HUES64 (cell line): ENCODE results near the gene CEP120.

ENCODE experiments used
- H3K27ac ChIP-seq: 2 replicates; pipeline ENCODE4 v1.7.0; 2013; ENCODE audit warnings: low read depth, low read length, inconsistent platforms
- H3K27me3 ChIP-seq: 2 replicates; pipeline ENCODE4 v1.6.1; 2013; ENCODE audit warnings: mild to moderate bottlenecking, low read length; ENCODE audit not compliant: insufficient read depth
- H3K36me3 ChIP-seq: 2 replicates; pipeline ENCODE4 v1.6.1; 2013; ENCODE audit warnings: mild to moderate bottlenecking, low read length; ENCODE audit not compliant: insufficient read depth
- H3K4me1 ChIP-seq: 2 replicates; pipeline ENCODE4 v1.6.1; 2013; ENCODE audit warnings: mild to moderate bottlenecking, low read length, moderate library complexity; ENCODE audit not compliant: insufficient read depth
- H3K4me3 ChIP-seq: 2 replicates; pipeline ENCODE4 v1.5.1; 2013; ENCODE audit warnings: mild to moderate bottlenecking, low read length, moderate library complexity
- H3K9ac ChIP-seq: 2 replicates; pipeline ENCODE4 v1.6.1; 2013; ENCODE audit warnings: mild to moderate bottlenecking, low read depth, low read length
- H3K9me3 ChIP-seq: 2 replicates; pipeline ENCODE4 v1.6.1; 2013; ENCODE audit warnings: low read depth, low read length; ENCODE audit not compliant: insufficient read depth
- whole genome bisulfite sequencing: fragments of 150-250, 120-280 bp; methylation state at CpG from one replicate; pipeline ENCODE4 v1.1.7; 2013; ENCODE audit warnings: missing lambda C conversion rate; 5-methylcytosine and 5-hydroxymethylcytosine counted together

CEP120 gene

DNA sequence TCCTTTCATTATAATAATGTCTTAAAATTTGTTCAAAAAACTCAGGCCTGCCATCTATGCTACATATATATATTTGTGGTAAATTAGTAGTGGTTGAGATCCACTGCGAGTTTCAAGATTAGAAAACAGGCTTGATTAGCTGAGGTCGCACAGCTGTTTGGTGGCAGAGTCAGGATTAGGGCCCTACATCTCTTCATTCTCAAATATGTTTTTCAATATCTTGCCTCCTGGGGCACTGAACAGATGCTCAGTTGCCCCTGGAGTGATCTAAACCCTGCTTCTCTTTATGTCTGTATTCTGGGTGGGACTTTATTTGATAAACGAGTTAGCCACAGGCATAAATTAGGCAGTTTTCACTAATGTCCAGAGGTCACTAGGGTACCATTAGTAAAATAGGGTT, 27.8 kb upstream of the CEP120 start:
- WGBS, result 83% methylated on average over 3 of the region's 3 CpGs
- no peak overlapping the region for H3K4me3 ChIP-seq

DNA sequence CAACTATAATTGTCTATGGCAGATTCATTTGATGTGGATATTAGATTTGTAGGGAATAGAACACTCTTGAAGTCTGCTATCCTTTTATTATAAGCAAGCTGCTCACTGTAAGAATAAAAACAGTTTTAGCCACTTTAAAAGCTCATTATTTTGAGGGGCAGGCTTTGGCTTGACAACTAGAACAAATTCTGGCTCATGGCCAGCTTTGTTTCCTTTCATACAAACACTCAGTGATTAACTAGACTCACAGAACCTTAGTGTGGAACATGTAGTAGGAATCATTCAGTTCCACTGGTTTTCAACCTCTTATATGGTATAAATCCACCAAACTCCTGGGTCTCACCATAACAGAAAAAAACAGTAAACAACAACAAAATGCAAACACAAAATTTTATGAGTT, 27.4 kb upstream of the CEP120 start:
- peaks cover 8% of the 10 kb centered on the region; the same call in 1 of the 2 replicates for H3K4me1 ChIP-seq
- no peak overlapping the region for H3K9ac ChIP-seq
- H3K27me3 ChIP-seq, result no peaks in the 10 kb centered on the region
- H3K4me3 ChIP-seq, result no peak overlapping the region
- no peaks in the 10 kb centered on the region for H3K9me3 ChIP-seq
- no peak overlapping the region for H3K27ac ChIP-seq
- H3K36me3 ChIP-seq, result no peaks in the 10 kb centered on the region

More for the DNA sequence above, 27.8 kb upstream of the CEP120 start:
- H3K4me1 ChIP-seq, result peaks cover 8% of the 10 kb centered on the region; the same call in 1 of the 2 replicates
- no peaks in the 10 kb centered on the region for H3K9me3 ChIP-seq
- no peak overlapping the region for H3K9ac ChIP-seq
- no peaks in the 10 kb centered on the region for H3K27me3 ChIP-seq
- H3K27ac ChIP-seq, result no peak overlapping the region
- H3K36me3 ChIP-seq, result no peaks in the 10 kb centered on the region

DNA sequence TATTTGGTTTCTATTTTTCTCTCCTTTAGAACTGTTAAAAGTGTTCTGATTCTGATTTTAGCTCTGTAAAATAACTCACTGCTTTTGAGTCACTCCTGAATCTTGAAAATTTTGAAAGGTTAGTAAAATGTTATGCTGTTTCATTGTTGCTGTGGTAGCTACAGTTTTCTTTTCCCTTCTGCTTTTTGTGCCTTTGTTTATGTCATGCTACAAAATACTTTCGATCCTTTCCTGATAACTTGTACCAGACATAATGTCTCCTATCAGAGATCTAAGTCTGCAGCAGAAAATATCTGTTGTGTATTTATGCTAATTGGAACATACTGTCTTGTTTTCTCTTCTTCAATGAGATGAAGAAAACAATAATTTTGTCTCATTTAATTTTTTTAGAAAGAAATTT, 26.9 kb upstream of the CEP120 start:
- Histone ChIP-seq H3K27me3 (no peaks in the 10 kb centered on the region), H3K4me1 (peaks cover 8% of the 10 kb centered on the region; the same call in 1 of the 2 replicates), H3K9ac (no peak overlapping the region), H3K36me3 (no peaks in the 10 kb centered on the region), H3K9me3 (no peaks in the 10 kb centered on the region), H3K27ac (no peak overlapping the region), H3K4me3 (no peak overlapping the region)
- WGBS, result no CpG with 5 or more reads among the region's 1 CpG

DNA sequence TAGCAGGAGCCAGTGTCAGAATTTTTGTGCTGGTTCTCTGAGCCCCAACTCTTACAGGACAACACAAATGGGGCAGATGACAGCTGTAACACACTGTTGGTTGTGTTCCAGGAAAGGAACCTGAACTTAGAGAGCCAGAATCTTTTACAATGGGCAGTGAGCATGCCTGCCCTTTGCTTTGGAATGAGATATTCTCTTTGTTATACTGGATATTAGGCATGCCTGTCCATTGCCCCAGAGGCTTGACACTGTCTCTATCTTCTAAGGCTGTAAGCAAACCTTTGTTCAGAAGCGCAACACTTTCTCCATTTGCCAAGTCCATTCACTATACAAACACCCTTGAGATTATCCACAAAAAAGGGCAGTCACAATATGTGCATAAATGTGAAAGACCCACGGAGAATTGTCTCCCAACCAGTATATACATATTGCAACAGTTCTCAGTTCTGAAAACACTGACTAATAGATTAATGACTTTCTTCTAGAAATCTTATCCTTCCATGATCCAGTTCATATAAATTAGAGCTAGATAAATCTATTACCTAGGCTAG, 26.3 kb upstream of the CEP120 start:
- Histone ChIP-seq H3K27ac (no peak overlapping the region), H3K36me3 (no peaks in the 10 kb centered on the region), H3K9ac (no peak overlapping the region), H3K27me3 (no peaks in the 10 kb centered on the region), H3K4me3 (no peak overlapping the region), H3K9me3 (no peaks in the 10 kb centered on the region), H3K4me1 (peaks cover 8% of the 10 kb centered on the region; the same call in 1 of the 2 replicates)
- 86% methylated on average over 2 of the region's 2 CpGs for WGBS

DNA sequence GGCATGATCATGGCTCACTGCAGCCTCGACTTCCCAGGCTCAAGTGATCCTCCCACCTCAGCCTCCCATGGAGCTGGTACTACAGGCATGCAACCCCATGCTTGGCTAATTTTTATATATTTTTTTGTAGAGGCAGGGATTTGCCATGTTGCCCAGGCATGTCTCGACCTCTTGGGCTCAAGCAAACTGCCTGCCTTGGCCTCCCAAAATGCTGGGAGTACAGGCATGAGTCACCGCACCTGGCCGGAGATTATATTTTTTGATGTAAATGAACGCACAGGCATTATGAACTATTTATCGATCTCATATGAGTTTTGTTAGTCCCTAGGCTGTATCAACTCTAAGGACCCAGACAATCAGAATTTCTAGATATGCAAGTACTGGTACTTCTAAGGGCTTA, 25.5 kb upstream of the CEP120 start:
- peaks cover 8% of the 10 kb centered on the region; the same call in 1 of the 2 replicates for H3K4me1 ChIP-seq
- H3K36me3 ChIP-seq, result no peaks in the 10 kb centered on the region
- no peak overlapping the region for H3K4me3 ChIP-seq
- no peaks in the 10 kb centered on the region for H3K27me3 ChIP-seq
- no peak overlapping the region for H3K9ac ChIP-seq
- H3K27ac ChIP-seq, result no peak overlapping the region
- WGBS, result 96% methylated on average over 6 of the region's 6 CpGs
- no peaks in the 10 kb centered on the region for H3K9me3 ChIP-seq

DNA sequence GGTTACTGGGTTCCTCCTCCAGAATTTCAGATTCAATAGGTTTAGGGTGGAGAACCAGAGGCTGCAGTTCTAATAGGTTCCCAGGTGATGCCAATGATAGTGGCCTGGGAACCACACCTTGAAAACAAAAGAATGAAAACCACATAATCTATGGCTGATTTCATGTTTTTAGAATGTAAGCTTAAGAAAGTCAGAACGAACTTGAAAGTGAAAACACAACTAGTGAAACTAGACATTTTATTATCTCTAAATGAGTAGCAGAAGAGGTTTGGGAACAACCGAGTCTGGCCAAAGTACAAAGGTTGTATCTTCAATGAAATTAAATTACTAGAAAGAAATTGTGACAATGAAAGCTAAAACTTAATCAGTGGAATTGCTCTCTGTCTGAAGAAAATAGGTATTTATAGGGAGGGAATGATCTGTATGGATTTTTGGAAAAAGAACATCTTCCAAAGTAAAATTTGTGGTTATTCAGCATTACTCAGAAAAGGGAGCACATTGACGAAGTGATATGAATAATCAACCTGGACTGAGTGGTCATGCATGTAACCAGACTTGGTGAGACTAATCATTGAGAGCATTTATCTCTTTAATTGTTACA, 24.9 kb upstream of the CEP120 start:
- Histone ChIP-seq H3K27ac (no peak overlapping the region), H3K4me1 (peaks cover 8% of the 10 kb centered on the region; the same call in 1 of the 2 replicates), H3K4me3 (no peak overlapping the region), H3K9ac (no peak overlapping the region), H3K27me3 (no peaks in the 10 kb centered on the region), H3K9me3 (no peaks in the 10 kb centered on the region), H3K36me3 (no peaks in the 10 kb centered on the region)
- 87% methylated on average over 2 of the region's 3 CpGs for WGBS

DNA sequence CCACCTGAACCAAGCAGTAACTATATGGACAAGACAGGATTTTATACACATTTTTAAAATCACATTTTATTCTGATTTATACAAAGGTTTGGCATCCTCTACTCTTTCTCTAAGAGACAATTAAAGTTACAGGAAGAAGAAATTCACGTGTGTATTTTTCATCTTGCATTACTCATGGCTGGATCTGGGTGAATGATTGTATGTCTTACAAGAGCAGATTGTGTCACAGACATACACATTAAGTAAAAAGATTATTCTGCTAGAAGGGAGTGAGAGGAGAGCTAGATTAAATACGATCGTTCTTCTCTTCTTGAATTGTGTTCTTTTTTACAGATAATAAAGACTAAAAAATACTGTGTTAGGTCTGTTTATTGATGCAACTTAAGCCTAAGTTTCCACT, 20.8 kb upstream of the CEP120 start:
- no peaks in the 10 kb centered on the region for H3K27me3 ChIP-seq
- no peaks in the 10 kb centered on the region for H3K9me3 ChIP-seq
- H3K4me1 ChIP-seq, result no peaks in the 10 kb centered on the region
- H3K9ac ChIP-seq, result no peak overlapping the region
- H3K36me3 ChIP-seq, result no peaks in the 10 kb centered on the region
- H3K4me3 ChIP-seq, result no peak overlapping the region
- 90% methylated on average over 2 of the region's 3 CpGs for WGBS
- H3K27ac ChIP-seq, result no peak overlapping the region

DNA sequence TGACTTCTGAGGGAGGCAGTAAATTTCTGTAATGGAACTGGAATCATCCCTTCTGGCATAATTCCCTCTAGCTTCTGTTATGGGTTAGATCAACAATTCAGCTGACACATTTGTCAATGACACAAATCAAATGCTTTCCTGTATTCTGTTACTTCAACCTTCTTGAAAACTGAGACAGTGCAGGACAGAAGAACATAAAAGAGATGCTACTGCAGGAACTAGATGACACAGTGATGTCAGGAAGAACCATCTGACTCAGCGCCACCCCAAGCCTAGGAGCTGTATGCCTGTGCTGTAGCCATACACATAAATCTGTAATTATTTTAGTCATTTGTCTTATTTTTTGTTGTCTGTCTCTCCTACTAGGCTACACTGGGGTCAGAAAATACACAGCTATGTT, 18.2 kb upstream of the CEP120 start:
- Histone ChIP-seq H3K4me3 (no peak overlapping the region), H3K27me3 (peaks cover 2% of the 10 kb centered on the region; the same call in 1 of the 2 replicates), H3K36me3 (no peaks in the 10 kb centered on the region), H3K9me3 (no peaks in the 10 kb centered on the region), H3K9ac (no peak overlapping the region), H3K27ac (no peak overlapping the region), H3K4me1 (peaks cover 10% of the 10 kb centered on the region)
- WGBS, result 100% methylated on average over 1 of the region's 1 CpG

DNA sequence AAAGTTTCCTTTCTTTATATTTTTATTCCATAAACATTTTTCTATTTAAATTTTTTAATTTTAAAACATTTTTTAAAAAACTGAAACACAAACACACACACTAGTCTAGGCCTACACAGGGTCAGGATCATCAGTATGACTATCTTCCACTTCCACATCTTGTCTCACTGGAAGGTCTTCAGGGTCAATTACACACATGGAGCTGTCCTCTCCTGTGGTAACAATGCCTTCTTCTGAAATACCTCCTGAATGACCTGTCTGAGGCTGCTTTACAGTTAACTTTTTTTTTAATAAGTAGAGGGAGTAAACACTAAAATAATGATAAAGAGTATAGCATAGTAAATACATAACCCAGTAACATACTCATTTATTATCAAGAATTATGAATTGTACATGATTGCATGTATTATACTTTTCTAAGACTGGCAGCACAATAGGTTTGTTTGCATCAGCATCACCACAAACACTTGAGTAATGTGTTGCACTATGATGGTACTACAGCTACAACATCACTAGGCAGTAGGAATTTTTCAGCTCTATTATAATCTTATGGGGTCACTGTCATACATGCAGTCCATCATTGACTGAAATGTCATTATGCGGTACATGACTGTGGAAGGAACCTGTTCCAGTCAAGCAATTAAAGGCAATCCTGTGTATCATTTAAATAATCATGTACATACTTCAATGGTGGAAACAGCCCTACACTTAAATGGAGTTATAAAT, 17.4 kb upstream of the CEP120 start:
- Histone ChIP-seq H3K36me3 (no peaks in the 10 kb centered on the region), H3K4me1 (peaks cover 15% of the 10 kb centered on the region), H3K4me3 (no peak overlapping the region), H3K9me3 (no peaks in the 10 kb centered on the region), H3K27ac (no peak overlapping the region), H3K9ac (no peak overlapping the region), H3K27me3 (peaks cover 2% of the 10 kb centered on the region; the same call in 1 of the 2 replicates)
- WGBS, result 100% methylated on average over 1 of the region's 1 CpG

DNA sequence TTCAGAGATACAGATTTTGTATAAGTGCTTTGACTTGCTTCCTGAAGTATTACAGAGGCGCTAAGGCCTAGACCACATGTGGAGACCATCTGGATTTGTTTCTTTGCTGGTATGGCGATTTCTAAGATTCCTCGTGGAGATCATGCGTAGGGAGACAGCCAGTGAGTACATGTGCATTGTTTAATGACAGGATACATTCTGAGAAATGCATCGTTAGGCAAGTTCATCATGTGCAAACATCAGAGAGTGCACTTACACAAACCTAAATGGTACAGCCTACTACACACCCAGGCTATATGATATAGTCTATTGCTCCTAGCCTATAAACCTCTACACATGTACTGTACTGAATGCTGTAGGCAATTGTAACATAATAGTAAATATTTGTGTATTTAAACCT, 16.5 kb upstream of the CEP120 start:
- no peaks in the 10 kb centered on the region for H3K9me3 ChIP-seq
- no peak overlapping the region for H3K4me3 ChIP-seq
- H3K9ac ChIP-seq, result no peak overlapping the region
- peaks cover 15% of the 10 kb centered on the region for H3K4me1 ChIP-seq
- 94% methylated on average over 5 of the region's 5 CpGs for WGBS
- H3K27me3 ChIP-seq, result peaks cover 2% of the 10 kb centered on the region; the same call in 1 of the 2 replicates
- no peaks in the 10 kb centered on the region for H3K36me3 ChIP-seq
- H3K27ac ChIP-seq, result no peak overlapping the region

DNA sequence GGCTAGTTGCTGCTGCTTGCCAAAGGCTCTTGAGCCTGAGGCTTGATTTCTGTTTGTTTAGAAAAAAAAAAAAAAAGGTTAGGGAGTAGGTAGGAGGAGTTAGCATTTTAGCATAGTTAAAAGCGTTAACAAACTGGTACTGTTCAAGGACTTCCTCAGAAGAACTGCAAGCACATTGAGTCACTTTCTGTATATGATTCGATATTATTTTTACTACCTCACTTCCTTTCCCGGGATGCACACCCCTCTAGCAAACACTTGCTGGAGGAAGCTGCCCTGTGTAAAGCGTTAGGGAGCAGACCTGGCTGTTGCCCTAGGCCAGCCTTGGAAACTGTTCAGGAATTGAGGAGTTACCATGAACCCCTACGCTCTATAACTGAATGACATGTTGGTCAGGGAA, 15.7 kb upstream of the CEP120 start:
- WGBS, result 85% methylated on average over 5 of the region's 5 CpGs
- no peaks in the 10 kb centered on the region for H3K9me3 ChIP-seq
- no peak overlapping the region for H3K9ac ChIP-seq
- peaks cover 2% of the 10 kb centered on the region; the same call in 1 of the 2 replicates for H3K27me3 ChIP-seq
- H3K4me1 ChIP-seq, result peaks cover 15% of the 10 kb centered on the region
- no peak overlapping the region for H3K27ac ChIP-seq
- no peaks in the 10 kb centered on the region for H3K36me3 ChIP-seq
- no peak overlapping the region for H3K4me3 ChIP-seq
